Smooth muscle cell (in vitro differentiated cells): ENCODE results near the gene DNTT. TPM values are rescaled to one million over a fixed set of nuclear protein-coding genes. Genes with fewer than 3 reads are reported as not detected.

ENCODE experiments used
- DNase-seq: peaks from one replicate; lab custom pipeline; 2025; ENCODE audit not compliant: unreplicated experiment; lab: John Stamatoyannopoulos, UW
- H2AFZ ChIP-seq: fragments of 200-600 bp; sonication (generic); 2 replicates; pipeline ENCODE4 v1.6.0; 2016; ENCODE audit warnings: antibody characterized with exemption, low read depth, mild to moderate bottlenecking
- H3F3A ChIP-seq: fragments of 200-600 bp; sonication (generic); 2 replicates; pipeline ENCODE4 v1.6.0; 2017; ENCODE audit warnings: antibody characterized with exemption, low read depth
- H3K27ac ChIP-seq: fragments of 200-600 bp; sonication (generic); 2 replicates; pipeline ENCODE4 v1.5.1; 2016; ENCODE audit warnings: low read depth, mild to moderate bottlenecking
- H3K27me3 ChIP-seq: fragments of 200-600 bp; sonication (generic); 2 replicates; pipeline ENCODE4 v1.6.1; 2016; ENCODE audit warnings: low read depth, mild to moderate bottlenecking
- H3K36me3 ChIP-seq: fragments of 200-600 bp; sonication (generic); 2 replicates; pipeline ENCODE4 v1.5.1; 2016; ENCODE audit warnings: low read depth
- H3K4me1 ChIP-seq: fragments of 200-600 bp; sonication (generic); 2 replicates; pipeline ENCODE4 v1.5.1; 2016; ENCODE audit warnings: low read depth
- H3K4me2 ChIP-seq: fragments of 200-600 bp; sonication (generic); 2 replicates; pipeline ENCODE4 v1.6.0; 2016; ENCODE audit warnings: mild to moderate bottlenecking
- H3K4me3 ChIP-seq: fragments of 200-600 bp; sonication (generic); 2 replicates; pipeline ENCODE4 v1.5.1; 2016; ENCODE audit warnings: mild to moderate bottlenecking
- H3K79me2 ChIP-seq: fragments of 200-600 bp; sonication (generic); 2 replicates; pipeline ENCODE4 v1.6.0; 2016; ENCODE audit warnings: low read depth, mild to moderate bottlenecking
- H3K9ac ChIP-seq: fragments of 200-600 bp; sonication (generic); 2 replicates; pipeline ENCODE4 v1.6.0; 2016; ENCODE audit warnings: low read depth
- H3K9me3 ChIP-seq: fragments of 200-600 bp; sonication (generic); replicated peaks from 2 replicates; pipeline ENCODE4 v1.5.1; 2016; ENCODE audit warnings: low read depth
- H4K20me1 ChIP-seq: fragments of 200-600 bp; sonication (generic); 2 replicates; pipeline ENCODE4 v1.6.0; 2016; ENCODE audit warnings: low read depth
- WGBS: methylation state at CpG from one replicate; pipeline ENCODE4 v1.1.7; 2016; ENCODE audit warnings: low lambda C conversion rate; 5-methylcytosine and 5-hydroxymethylcytosine counted together
- polyA plus RNA-seq: library from polyadenylated mRNA; unstranded; fragments of >200 nt; fragmentation: Nextera tagmentation; extraction: Ambion mirVana; gene quantifications from 2 replicates; pipeline ENCODE4 v1.2.1, GENCODE V29; 2016
- total RNA-seq: library from RNA; depleted of rRNA; stranded (reverse); fragments of >200 nt; gene quantifications from 2 replicates; pipeline ENCODE4 v1.2.3, GENCODE V29; 2014
- TF ChIP-seq, protein P1 (sequence below): fragments of 200-600 bp; sonication (generic); IDR thresholded peaks from 2 replicates; pipeline ENCODE4 v1.5.1; 2017; ENCODE audit warnings: borderline replicate concordance, mild to moderate bottlenecking, antibody characterized with exemption; ENCODE audit not compliant: insufficient read depth, poor library complexity, severe bottlenecking

Gene DNTT
- total and polyA plus RNA-seq, 2 experiments from 2014 or later = not detected

DNA sequence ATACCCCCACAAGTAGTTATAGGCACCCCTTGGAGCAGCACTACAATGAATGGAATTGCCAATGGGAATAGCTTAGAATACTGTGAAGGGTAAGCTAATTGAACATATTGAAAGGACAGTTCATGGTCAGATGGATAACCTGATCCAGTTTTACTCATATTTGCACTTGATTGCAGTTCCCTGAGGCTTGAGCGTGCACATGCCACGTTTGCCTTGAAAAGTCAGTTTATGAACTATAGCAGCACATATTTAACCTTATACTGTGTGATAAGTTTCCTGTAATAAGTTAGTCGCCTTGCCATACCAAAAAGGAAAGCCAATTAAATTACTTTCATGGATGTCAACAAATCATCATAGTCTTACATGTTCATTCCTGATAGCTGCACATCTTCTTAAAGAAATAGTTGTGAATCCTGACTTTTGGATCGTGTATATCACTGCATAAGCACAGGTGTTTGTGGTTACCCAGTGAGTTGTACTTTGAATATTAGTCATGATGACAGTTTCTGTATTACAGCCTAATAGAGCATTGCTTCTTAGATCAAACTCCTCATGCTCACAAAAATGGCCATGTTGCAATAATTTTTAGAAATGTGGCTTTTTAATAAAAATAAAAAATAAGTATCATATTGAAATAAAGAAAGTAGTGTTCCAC, 21.6 kb downstream of the DNTT start:
- no peak for DNase-seq
- H3K27ac ChIP-seq = no peak overlapping the region
- H3K4me2 ChIP-seq = no peak overlapping the region
- 85% methylated on average over 4 of the region's 4 CpGs for WGBS
- H4K20me1 ChIP-seq = no peaks in the 10 kb centered on the region
- H3K4me1 ChIP-seq = no peaks in the 10 kb centered on the region
- no peaks in the 10 kb centered on the region for H3K9me3 ChIP-seq
- no peak overlapping the region for H2AFZ ChIP-seq
- H3K9ac ChIP-seq = no peak overlapping the region
- H3K79me2 ChIP-seq = no peaks in the 10 kb centered on the region
- TF ChIP-seq, protein P1, sequence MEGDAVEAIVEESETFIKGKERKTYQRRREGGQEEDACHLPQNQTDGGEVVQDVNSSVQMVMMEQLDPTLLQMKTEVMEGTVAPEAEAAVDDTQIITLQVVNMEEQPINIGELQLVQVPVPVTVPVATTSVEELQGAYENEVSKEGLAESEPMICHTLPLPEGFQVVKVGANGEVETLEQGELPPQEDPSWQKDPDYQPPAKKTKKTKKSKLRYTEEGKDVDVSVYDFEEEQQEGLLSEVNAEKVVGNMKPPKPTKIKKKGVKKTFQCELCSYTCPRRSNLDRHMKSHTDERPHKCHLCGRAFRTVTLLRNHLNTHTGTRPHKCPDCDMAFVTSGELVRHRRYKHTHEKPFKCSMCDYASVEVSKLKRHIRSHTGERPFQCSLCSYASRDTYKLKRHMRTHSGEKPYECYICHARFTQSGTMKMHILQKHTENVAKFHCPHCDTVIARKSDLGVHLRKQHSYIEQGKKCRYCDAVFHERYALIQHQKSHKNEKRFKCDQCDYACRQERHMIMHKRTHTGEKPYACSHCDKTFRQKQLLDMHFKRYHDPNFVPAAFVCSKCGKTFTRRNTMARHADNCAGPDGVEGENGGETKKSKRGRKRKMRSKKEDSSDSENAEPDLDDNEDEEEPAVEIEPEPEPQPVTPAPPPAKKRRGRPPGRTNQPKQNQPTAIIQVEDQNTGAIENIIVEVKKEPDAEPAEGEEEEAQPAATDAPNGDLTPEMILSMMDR = no peak
- no peak overlapping the region for H3K4me3 ChIP-seq
- no peaks in the 10 kb centered on the region for H3F3A ChIP-seq
- peaks cover 9% of the 10 kb centered on the region for H3K27me3 ChIP-seq
- no peaks in the 10 kb centered on the region for H3K36me3 ChIP-seq

DNA sequence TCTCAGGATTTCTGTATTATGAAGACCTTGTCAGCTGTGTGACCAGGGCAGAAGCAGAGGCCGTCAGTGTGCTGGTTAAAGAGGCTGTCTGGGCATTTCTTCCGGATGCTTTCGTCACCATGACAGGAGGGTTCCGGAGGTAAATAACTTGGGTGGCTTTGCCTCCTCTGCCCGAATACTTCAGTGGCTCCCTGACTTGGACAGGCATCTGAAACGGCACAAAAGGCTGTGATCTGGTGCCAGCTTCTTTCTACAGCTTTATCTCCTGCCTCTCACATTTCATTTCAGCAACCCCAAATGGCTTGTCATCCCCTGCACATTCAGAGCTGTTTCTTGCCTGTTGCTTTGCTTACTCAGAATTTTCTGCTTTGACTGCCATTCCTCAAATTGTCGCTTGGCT, 23.2 kb downstream of the DNTT start:
- Histone ChIP-seq H3K4me1 (no peaks in the 10 kb centered on the region), H3K9ac (no peak overlapping the region), H3K79me2 (no peaks in the 10 kb centered on the region), H3K36me3 (no peaks in the 10 kb centered on the region), H3K9me3 (no peaks in the 10 kb centered on the region), H4K20me1 (no peaks in the 10 kb centered on the region), H3F3A (no peaks in the 10 kb centered on the region), H3K27ac (no peak overlapping the region), H2AFZ (no peak overlapping the region), H3K27me3 (peaks cover 9% of the 10 kb centered on the region), H3K4me2 (no peak overlapping the region), H3K4me3 (no peak overlapping the region)
- DNase-seq = no peak
- 97% methylated on average over 7 of the region's 7 CpGs for WGBS
- TF ChIP-seq, protein P1 = no peak

DNA sequence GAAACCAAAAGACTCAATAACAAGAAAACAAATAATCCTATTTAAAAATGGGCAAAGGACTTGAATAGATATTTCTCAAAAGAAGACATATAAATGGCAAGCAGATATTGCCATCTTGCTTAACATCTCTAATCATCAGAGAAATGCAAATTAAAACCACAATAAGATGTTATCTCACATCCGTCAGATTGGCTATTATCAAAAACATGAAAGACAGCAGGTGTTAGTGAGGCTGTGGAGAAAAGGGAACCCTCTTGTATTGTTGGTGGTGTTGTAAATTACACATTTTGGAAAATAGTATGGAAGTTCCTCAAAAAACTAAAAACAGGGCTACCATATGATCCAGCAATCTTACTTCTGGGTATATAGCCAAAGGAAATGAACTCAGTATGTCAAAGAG, 28.9 kb downstream of the DNTT start:
- H3K9ac ChIP-seq = no peak overlapping the region
- H3K4me1 ChIP-seq = no peaks in the 10 kb centered on the region
- no peaks in the 10 kb centered on the region for H4K20me1 ChIP-seq
- no peak overlapping the region for H3K4me3 ChIP-seq
- H2AFZ ChIP-seq = no peak overlapping the region
- H3F3A ChIP-seq = no peaks in the 10 kb centered on the region
- H3K79me2 ChIP-seq = no peaks in the 10 kb centered on the region
- peaks cover 4% of the 10 kb centered on the region for H3K27me3 ChIP-seq
- H3K4me2 ChIP-seq = no peak overlapping the region
- no peaks in the 10 kb centered on the region for H3K36me3 ChIP-seq
- no peak overlapping the region for H3K27ac ChIP-seq
- no peaks in the 10 kb centered on the region for H3K9me3 ChIP-seq
- 67% methylated on average over 1 of the region's 1 CpG for WGBS
- no peak for DNase-seq
- TF ChIP-seq, protein P1 = no peak
